ENCODE results near the gene CIDEB.

The CIDEB gene

DNA sequence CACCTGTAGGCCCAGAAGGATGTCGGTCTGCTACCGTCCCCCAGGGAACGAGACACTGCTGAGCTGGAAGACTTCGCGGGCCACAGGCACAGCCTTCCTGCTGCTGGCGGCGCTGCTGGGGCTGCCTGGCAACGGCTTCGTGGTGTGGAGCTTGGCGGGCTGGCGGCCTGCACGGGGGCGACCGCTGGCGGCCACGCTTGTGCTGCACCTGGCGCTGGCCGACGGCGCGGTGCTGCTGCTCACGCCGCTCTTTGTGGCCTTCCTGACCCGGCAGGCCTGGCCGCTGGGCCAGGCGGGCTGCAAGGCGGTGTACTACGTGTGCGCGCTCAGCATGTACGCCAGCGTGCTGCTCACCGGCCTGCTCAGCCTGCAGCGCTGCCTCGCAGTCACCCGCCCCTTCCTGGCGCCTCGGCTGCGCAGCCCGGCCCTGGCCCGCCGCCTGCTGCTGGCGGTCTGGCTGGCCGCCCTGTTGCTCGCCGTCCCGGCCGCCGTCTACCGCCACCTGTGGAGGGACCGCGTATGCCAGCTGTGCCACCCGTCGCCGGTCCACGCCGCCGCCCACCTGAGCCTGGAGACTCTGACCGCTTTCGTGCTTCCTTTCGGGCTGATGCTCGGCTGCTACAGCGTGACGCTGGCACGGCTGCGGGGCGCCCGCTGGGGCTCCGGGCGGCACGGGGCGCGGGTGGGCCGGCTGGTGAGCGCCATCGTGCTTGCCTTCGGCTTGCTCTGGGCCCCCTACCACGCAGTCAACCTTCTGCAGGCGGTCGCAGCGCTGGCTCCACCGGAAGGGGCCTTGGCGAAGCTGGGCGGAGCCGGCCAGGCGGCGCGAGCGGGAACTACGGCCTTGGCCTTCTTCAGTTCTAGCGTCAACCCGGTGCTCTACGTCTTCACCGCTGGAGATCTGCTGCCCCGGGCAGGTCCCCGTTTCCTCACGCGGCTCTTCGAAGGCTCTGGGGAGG lies 3.1 kb upstream of the CIDEB start, which contains the start of gene LTB4R:
TSS of gene LTB4R (plus strand) at position 857 of the 959 bp plus-strand sequence. CDS start 4,150 bp downstream, outside the sequence.
- no peak for TF ChIP-seq TAF1 (IDR thresholded peaks at IDR 0.05; ENCODE audit: borderline replicate concordance, insufficient read depth, low read length)
- no peak for TF ChIP-seq FOXP2 (optimal IDR thresholded peaks at IDR 0.05; ENCODE audit: borderline replicate concordance, extremely low read depth, extremely low read length, insufficient read depth)
- no peak for TF ChIP-seq POLR2AphosphoS5 (IDR thresholded peaks at IDR 0.05; ENCODE audit: low read depth, low read length)
- TF ChIP-seq, protein P1, sequence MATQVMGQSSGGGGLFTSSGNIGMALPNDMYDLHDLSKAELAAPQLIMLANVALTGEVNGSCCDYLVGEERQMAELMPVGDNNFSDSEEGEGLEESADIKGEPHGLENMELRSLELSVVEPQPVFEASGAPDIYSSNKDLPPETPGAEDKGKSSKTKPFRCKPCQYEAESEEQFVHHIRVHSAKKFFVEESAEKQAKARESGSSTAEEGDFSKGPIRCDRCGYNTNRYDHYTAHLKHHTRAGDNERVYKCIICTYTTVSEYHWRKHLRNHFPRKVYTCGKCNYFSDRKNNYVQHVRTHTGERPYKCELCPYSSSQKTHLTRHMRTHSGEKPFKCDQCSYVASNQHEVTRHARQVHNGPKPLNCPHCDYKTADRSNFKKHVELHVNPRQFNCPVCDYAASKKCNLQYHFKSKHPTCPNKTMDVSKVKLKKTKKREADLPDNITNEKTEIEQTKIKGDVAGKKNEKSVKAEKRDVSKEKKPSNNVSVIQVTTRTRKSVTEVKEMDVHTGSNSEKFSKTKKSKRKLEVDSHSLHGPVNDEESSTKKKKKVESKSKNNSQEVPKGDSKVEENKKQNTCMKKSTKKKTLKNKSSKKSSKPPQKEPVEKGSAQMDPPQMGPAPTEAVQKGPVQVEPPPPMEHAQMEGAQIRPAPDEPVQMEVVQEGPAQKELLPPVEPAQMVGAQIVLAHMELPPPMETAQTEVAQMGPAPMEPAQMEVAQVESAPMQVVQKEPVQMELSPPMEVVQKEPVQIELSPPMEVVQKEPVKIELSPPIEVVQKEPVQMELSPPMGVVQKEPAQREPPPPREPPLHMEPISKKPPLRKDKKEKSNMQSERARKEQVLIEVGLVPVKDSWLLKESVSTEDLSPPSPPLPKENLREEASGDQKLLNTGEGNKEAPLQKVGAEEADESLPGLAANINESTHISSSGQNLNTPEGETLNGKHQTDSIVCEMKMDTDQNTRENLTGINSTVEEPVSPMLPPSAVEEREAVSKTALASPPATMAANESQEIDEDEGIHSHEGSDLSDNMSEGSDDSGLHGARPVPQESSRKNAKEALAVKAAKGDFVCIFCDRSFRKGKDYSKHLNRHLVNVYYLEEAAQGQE (IDR thresholded peaks at IDR 0.05; ENCODE audit: insufficient read depth in 1 of 2, low read depth in 2 of 2, low read length in 2 of 2), result no peak
- no peak for TF ChIP-seq SIN3A (IDR thresholded peaks at IDR 0.05; ENCODE audit: borderline replicate concordance, insufficient read depth, low read length)

GRCh38 chr14:24310265-24310645 lies 2.5 kb upstream of the CIDEB start:
- TF ChIP-seq, protein P1 (IDR thresholded peaks at IDR 0.05; ENCODE audit: insufficient read depth in 1 of 2, low read depth in 2 of 2, low read length in 2 of 2), result no peak
- TF ChIP-seq TAF1 (IDR thresholded peaks at IDR 0.05; ENCODE audit: borderline replicate concordance, insufficient read depth, low read length) (no peak), FOXP2 (optimal IDR thresholded peaks at IDR 0.05; ENCODE audit: borderline replicate concordance, extremely low read depth, extremely low read length, insufficient read depth) (no peak), SIN3A (IDR thresholded peaks at IDR 0.05; ENCODE audit: borderline replicate concordance, insufficient read depth, low read length) (no peak)

GRCh38 chr14:24309538-24310264 lies 1.9 kb upstream of the CIDEB start, which contains the start of gene LTB4R2:
Gene LTB4R2, plus strand, starts transcription at chr14:24310140. Its CDS starts 525 bp downstream, at chr14:24310665.
- TF ChIP-seq SIN3A (IDR thresholded peaks at IDR 0.05; ENCODE audit: borderline replicate concordance, insufficient read depth, low read length), result no peak
- TF ChIP-seq FOXP2 (optimal IDR thresholded peaks at IDR 0.05; ENCODE audit: borderline replicate concordance, extremely low read depth, extremely low read length, insufficient read depth), result no peak
- TF ChIP-seq TAF1 (IDR thresholded peaks at IDR 0.05; ENCODE audit: borderline replicate concordance, insufficient read depth, low read length), result no peak
- TF ChIP-seq POLR2AphosphoS5 (IDR thresholded peaks at IDR 0.05; ENCODE audit: low read depth, low read length), result no peak
- TF ChIP-seq, protein P1 (IDR thresholded peaks at IDR 0.05; ENCODE audit: insufficient read depth in 1 of 2, low read depth in 2 of 2, low read length in 2 of 2), result no peak

GRCh38 chr14:24308342-24309124 lies 756 bp upstream of the CIDEB start:
- no peak for TF ChIP-seq SIN3A (IDR thresholded peaks at IDR 0.05; ENCODE audit: borderline replicate concordance, insufficient read depth, low read length)
- no peak for TF ChIP-seq POLR2AphosphoS5 (IDR thresholded peaks at IDR 0.05; ENCODE audit: low read depth, low read length)
- TF ChIP-seq, protein P1 (IDR thresholded peaks at IDR 0.05; ENCODE audit: insufficient read depth in 1 of 2, low read depth in 2 of 2, low read length in 2 of 2), result no peak
- TF ChIP-seq FOXP2 (optimal IDR thresholded peaks at IDR 0.05; ENCODE audit: borderline replicate concordance, extremely low read depth, extremely low read length, insufficient read depth), result no peak
- no peak for TF ChIP-seq TAF1 (IDR thresholded peaks at IDR 0.05; ENCODE audit: borderline replicate concordance, insufficient read depth, low read length)

All from PFSK-1 (cell line).